Stimulated activated CD4-positive, alpha-beta T cell treated with anti-CD3 and anti-CD28 coated beads, Interleukin-1b, Interleukin-23, amount 100 ng/mL, for 24 hours (primary cell): ENCODE results near the gene KLHDC4.
"Not testable (repeated sequence)": the region's sequence is repeated elsewhere in the genome, so short reads cannot be mapped to it uniquely, and the experiment has no call there.

ENCODE experiments used
- DNase-seq, 4 experiments: peaks; one replicate each; pipeline ENCODE4 v3.0.0-alpha.2; 2020; ENCODE audit warnings: low read depth in 4 of 4, low spot score in 1 of 4

KLHDC4 gene

GRCh38 chr16:87685766-87686165, 80.0 kb downstream of the KLHDC4 start:
- no peak for DNase-seq

- DNase-seq = no peak
Observed at GRCh38 chr16:87685405-87685755, 80.4 kb downstream of the KLHDC4 start.

- DNase-seq = no peak
Observed at GRCh38 chr16:87684711-87685404, 80.9 kb downstream of the KLHDC4 start.

- no peak for DNase-seq
Observed at GRCh38 chr16:87684106-87684677, 81.6 kb downstream of the KLHDC4 start.

GRCh38 chr16:87682852-87683399, 82.9 kb downstream of the KLHDC4 start:
- no peak for DNase-seq

GRCh38 chr16:87681981-87682570, 83.7 kb downstream of the KLHDC4 start:
- no peak for DNase-seq

GRCh38 chr16:87681051-87681602, 84.7 kb downstream of the KLHDC4 start:
- not testable (repeated sequence) for DNase-seq

GRCh38 chr16:87680272-87680644, 85.5 kb downstream of the KLHDC4 start:
- no peak for DNase-seq

GRCh38 chr16:87679593-87680271, 86.1 kb downstream of the KLHDC4 start:
- no peak for DNase-seq

GRCh38 chr16:87678618-87679017, 87.2 kb downstream of the KLHDC4 start:
- no peak for DNase-seq

GRCh38 chr16:87677830-87678229, 88.0 kb downstream of the KLHDC4 start:
- DNase-seq = no peak

- DNase-seq = no peak
Observed at GRCh38 chr16:87675111-87675719, 90.6 kb downstream of the KLHDC4 start.

DNA sequence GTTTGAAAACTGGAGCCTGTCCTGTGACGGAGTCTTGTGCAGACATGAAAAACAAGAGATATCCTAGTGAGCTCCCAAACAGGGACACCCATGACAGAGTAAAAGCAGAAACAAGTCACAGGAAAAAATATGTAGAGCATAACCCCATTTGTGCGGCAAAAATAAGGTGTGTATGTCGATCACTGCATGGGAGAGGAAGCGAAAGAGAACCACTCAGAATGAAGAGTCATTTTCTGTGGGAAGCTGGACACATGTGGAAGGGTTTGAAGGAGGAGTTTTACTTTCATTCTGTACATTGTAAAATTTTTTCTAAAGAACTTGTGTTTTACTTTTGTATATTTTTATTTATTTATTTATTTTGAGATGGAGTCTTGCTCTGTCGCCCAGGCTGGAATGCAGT, 91.4 kb downstream of the KLHDC4 start:
- no peak for DNase-seq

DNA sequence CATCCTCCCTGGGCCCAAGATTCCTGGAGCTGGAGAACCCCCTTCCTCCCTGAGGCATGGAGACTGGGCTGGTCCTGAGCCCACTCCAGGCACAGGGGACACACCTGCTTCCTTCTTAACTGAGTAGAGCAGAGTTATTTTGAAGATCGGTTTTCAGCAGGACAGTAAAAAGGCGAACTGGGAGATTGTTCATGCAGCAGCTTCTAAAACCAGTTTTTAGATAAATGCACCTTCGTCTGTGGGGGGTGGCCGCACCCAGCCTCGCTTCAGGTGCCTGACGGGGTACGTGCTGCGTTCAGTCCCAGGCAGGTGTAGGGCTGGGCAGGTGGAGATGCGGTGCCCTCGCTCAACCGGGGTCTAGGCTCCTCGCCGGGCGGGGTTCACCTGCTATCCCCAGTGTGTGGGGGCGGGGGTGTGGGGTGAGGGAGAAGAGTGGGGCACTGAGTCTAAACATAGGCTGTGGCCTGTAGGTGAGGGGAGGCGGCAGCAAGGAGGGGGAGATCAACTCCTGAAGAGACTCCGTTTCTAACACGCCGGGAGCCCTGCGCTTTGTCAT, 94.0 kb downstream of the KLHDC4 start:
- DNase-seq = no peak

GRCh38 chr16:87671221-87671620, 94.6 kb downstream of the KLHDC4 start:
- DNase-seq = no peak

DNA sequence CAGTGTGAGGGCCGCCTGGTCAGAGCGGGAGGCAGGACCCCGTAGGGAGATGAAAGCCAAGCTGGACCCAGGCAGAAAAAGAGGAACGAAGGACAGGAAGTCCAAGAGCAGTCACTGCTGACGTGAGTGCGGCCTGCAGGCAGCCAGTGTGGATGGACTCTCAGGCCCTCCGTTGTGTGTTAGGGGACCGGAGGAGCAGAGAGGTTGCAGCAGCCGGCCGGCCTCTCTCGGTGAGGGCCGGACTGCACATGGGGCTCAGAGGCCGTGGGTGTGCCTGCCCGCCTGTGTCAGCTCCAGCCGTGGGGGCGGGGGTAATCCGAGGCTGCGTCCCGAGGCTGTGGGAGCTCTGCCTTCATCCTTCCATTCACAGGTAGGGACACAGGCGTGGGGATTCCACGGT, 96.1 kb downstream of the KLHDC4 start:
- DNase-seq = no peak

GRCh38 chr16:87667946-87668345, 97.8 kb downstream of the KLHDC4 start:
- no peak for DNase-seq

DNA sequence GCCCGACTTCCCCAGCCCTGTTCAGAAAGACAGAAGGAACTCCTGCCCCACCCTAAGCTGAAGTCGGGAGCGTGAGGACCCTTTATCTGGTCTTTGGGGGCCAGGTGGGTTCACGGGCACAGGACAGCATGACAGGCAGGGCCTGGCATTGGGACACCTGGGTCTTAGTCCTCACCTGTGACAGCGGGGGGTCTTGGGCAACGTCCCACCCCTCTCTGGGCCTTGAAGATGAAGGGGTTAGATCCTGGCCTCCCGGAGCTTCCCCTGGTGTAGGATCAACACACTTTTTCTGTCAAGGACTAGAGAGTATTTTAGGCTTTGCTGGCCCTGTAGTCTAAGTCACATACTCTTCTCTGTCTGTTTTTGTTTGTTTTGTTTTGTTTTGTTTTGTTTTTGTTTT, 98.3 kb downstream of the KLHDC4 start:
- DNase-seq = no peak

DNA sequence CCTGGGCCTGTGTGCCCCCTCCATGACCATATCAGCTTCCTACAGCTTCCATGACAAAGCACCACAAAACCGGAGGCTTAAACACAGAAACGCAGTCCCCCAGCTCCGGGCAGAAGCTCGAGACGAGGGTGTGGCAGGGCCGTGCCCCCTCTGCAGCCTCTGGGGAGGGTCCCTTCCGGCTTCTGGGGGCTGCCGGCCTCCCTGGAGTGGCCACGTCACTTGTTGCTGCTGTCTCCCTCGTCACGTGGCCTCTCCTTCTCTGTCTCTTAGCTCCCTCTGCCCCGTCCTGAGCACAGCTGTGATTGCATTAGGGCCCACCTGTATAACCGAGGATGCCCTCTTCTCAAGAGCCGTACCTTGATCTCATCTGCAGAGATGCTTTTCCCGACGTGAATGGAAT, 98.9 kb downstream of the KLHDC4 start:
- DNase-seq = no peak

DNA sequence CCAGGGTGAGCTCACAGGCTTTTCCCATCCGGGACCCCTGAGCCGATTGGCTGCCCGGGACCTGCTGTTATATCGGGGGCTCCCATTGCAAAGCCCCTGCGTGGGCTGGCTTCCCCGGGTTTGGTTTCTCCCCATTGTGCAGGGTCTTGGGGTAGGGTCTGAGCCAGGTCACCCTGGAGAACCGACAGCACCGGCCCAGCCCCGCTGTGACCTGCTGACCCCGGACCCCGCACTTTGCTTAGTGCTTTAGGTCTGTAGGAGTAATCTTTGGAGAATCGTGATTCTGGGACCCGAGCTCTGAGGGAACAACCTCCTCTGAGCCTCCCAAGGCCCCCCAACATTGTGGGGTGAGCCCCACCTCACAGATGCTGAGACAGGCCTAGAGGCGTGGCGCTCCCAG, 100.6 kb downstream of the KLHDC4 start:
- DNase-seq = no peak

GRCh38 chr16:87664792-87665191, 101.0 kb downstream of the KLHDC4 start:
- no peak for DNase-seq
